VCaP (cell line): ENCODE measurements around the gene ARSI.
A peak's percentile ranks its signal among the peaks of the same experiment; 100 is the strongest.

Experiments
- H3K27ac ChIP-seq: fragments of 450-650 bp; 2 replicates; pipeline ENCODE4 v1.5.1; 2017
- CTCF ChIP-seq: fragments of 450-650 bp; conservative IDR thresholded peaks from 2 replicates; pipeline ENCODE4 v1.5.1; 2017; ENCODE audit warnings: mild to moderate bottlenecking, moderate library complexity

Gene ARSI

GRCh38 chr5:150313921-150314716 is 11.4 kb upstream of the ARSI start:
- H3K27ac ChIP-seq: no peak overlapping the region
- no peak for TF ChIP-seq CTCF

GRCh38 chr5:150313501-150313900 is 10.8 kb upstream of the ARSI start:
- no peak overlapping the region for H3K27ac ChIP-seq
- TF ChIP-seq CTCF: no peak

GRCh38 chr5:150312518-150312917 is 9.8 kb upstream of the ARSI start:
- TF ChIP-seq CTCF: no peak
- no peak overlapping the region for H3K27ac ChIP-seq

- TF ChIP-seq CTCF: no peak
These were observed 8.4 kb upstream of the ARSI start for GRCh38 chr5:150311015-150311692.

GRCh38 chr5:150310246-150310645 is 7.5 kb upstream of the ARSI start:
- TF ChIP-seq CTCF: no peak
- H3K27ac ChIP-seq: peak overlapping the region; percentile 59

More at GRCh38 chr5:150311015-150311692, 8.4 kb upstream of the ARSI start:
- H3K27ac ChIP-seq: peak overlapping the region; percentile 59

- H3K27ac ChIP-seq: peak overlapping the region; percentile 59
- TF ChIP-seq CTCF: no peak
These were observed 7.2 kb upstream of the ARSI start for GRCh38 chr5:150309886-150310239.

- TF ChIP-seq CTCF: no peak
- H3K27ac ChIP-seq: peak overlapping the region; percentile 59
These were observed 6.6 kb upstream of the ARSI start for GRCh38 chr5:150309101-150309885.
